Common myeloid progenitor, CD34-positive (primary cell): ENCODE data around the gene RAB14.

ENCODE experiments used
- CTCF ChIA-PET: fragments of 350-600 bp; sonication (Branson Sonifier 250); formaldehyde crosslinking; loops from one replicate; lab custom pipeline; 2021; ENCODE audit warnings: antibody characterized with exemption; lab: Charles Lee
- POLR2A ChIA-PET: fragments of 350-600 bp; sonication (Branson Sonifier 250); formaldehyde crosslinking; loops from one replicate; lab custom pipeline; 2021; ENCODE audit warnings: antibody characterized with exemption; lab: Charles Lee
- DNase-seq, 3 donors: peaks; one replicate each; pipeline versions ENCODE4 v3.0.0 to v3.0.0-alpha.2; 2013
- H3K27ac ChIP-seq, 2 experiments: 1 replicate in 1 of 2; 2 replicates in 1 of 2; pipeline ENCODE4 v1.7.0; 2013; ENCODE audit warnings: inconsistent platforms in 2 of 2, low read length in 2 of 2, mild to moderate bottlenecking in 2 of 2, low read depth in 1 of 2, moderate library complexity in 1 of 2; ENCODE audit not compliant: severe bottlenecking in 2 of 2, insufficient read depth in 1 of 2, poor library complexity in 1 of 2
- H3K27me3 ChIP-seq, 5 experiments: replicated peaks in 2 of 5; 1 replicate in 3 of 5; 2 replicates in 2 of 5; pipeline versions ENCODE4 v1.6.1 to v1.7.0; 2013; ENCODE audit warnings: low read length in 4 of 5, mild to moderate bottlenecking in 2 of 5, moderate library complexity in 2 of 5, inconsistent platforms in 1 of 5; ENCODE audit not compliant: insufficient read depth in 5 of 5, control insufficient read depth in 4 of 5
- H3K36me3 ChIP-seq, 4 experiments: 1 replicate in 2 of 4; 2 replicates in 2 of 4; pipeline versions ENCODE4 v1.6.1 to v1.7.0; 2013; ENCODE audit warnings: low read length in 3 of 4, control low read depth in 1 of 4, mild to moderate bottlenecking in 1 of 4; ENCODE audit not compliant: control insufficient read depth in 4 of 4, insufficient read depth in 4 of 4
- H3K4me1 ChIP-seq, 4 experiments: 1 replicate in 3 of 4; 2 replicates in 1 of 4; pipeline versions ENCODE4 v1.6.1 to v1.7.1; 2013; ENCODE audit warnings: low read length in 3 of 4, mild to moderate bottlenecking in 3 of 4, control low read depth in 1 of 4, inconsistent platforms in 1 of 4, moderate library complexity in 1 of 4; ENCODE audit not compliant: control insufficient read depth in 4 of 4, insufficient read depth in 4 of 4; ENCODE audit errors: control extremely low read depth in 1 of 4
- H3K4me3 ChIP-seq, 7 experiments: 1 replicate in 4 of 7; 2 replicates in 3 of 7; pipeline versions ENCODE4 v1.5.1 to v1.7.0; 2013; ENCODE audit warnings: mild to moderate bottlenecking in 7 of 7, low read length in 6 of 7, moderate library complexity in 6 of 7, inconsistent platforms in 2 of 7, low read depth in 2 of 7, control low read depth in 1 of 7; ENCODE audit not compliant: insufficient read depth in 4 of 7, control insufficient read depth in 1 of 7; ENCODE audit errors: extremely low read depth in 1 of 7
- H3K9me3 ChIP-seq, 5 experiments: 1 replicate in 4 of 5; 2 replicates in 1 of 5; pipeline versions ENCODE4 v1.6.1 to v1.7.1; 2013; ENCODE audit warnings: low read length in 4 of 5, mild to moderate bottlenecking in 2 of 5, inconsistent platforms in 1 of 5, low read depth in 1 of 5, moderate library complexity in 1 of 5; ENCODE audit not compliant: control insufficient read depth in 4 of 5, insufficient read depth in 2 of 5; ENCODE audit errors: control extremely low read depth in 1 of 5
- WGBS: methylation state at CpG from one replicate; pipeline ENCODE4 v1.1.5; 2013; ENCODE audit not compliant: insufficient coverage; 5-methylcytosine and 5-hydroxymethylcytosine counted together

The RAB14 gene

GRCh38 chr9:121239851-121240250 is 38.2 kb upstream of the RAB14 start:
- no peaks in the 10 kb centered on the region for H3K36me3 ChIP-seq
- peaks cover 0 to 7% (median 2%) of the 10 kb centered on the region in 5 experiments for H3K9me3 ChIP-seq
- ChIA-PET POLR2A (no interaction called here), CTCF (interaction anchor here (1.3 kb wide), 1 partner anchor 26 kb away, joined by 3 read pairs; no protein-coding TSS in a partner anchor)
- no peak overlapping the region for H3K4me3 ChIP-seq
- no peak overlapping the region for H3K27ac ChIP-seq
- no peak for DNase-seq
- H3K27me3 ChIP-seq, result no peaks in the 10 kb centered on the region
- no peaks in the 10 kb centered on the region for H3K4me1 ChIP-seq
- 100% methylated on average over 5 of the region's 5 CpGs for WGBS

GRCh38 chr9:121239071-121239470 is 37.4 kb upstream of the RAB14 start:
- WGBS, result 96% methylated on average over 3 of the region's 3 CpGs
- Histone ChIP-seq H3K9me3 (peaks cover 0 to 4% (median 0%) of the 10 kb centered on the region in 5 experiments), H3K36me3 (no peaks in the 10 kb centered on the region), H3K4me1 (peaks cover 0 to 2% (median 0%) of the 10 kb centered on the region in 4 experiments), H3K27ac (no peak overlapping the region), H3K27me3 (no peaks in the 10 kb centered on the region), H3K4me3 (no peak overlapping the region)
- CTCF ChIA-PET, result interaction anchor here (1.2 kb wide), 2 partner anchors 13 to 29 kb away, joined by 4 read pairs; partner anchors contain the start of gene GSN
- no peak for DNase-seq
- POLR2A ChIA-PET, result no interaction called here

- DNase-seq, result no peak
- peaks cover 0 to 3% (median 0%) of the 10 kb centered on the region in 4 experiments for H3K4me1 ChIP-seq
- H3K4me3 ChIP-seq, result no peak overlapping the region
- ChIA-PET CTCF (interaction anchor here (1.2 to 2.5 kb wide), 3 partner anchors 11 to 30 kb away, joined by 4 to 8 read pairs (median 4); partner anchors contain the start of gene GSN), POLR2A (interaction anchor here (0.6 kb wide), 1 partner anchor 209 kb away, joined by 3 read pairs; no protein-coding TSS in a partner anchor)
- H3K9me3 ChIP-seq, result no peaks in the 10 kb centered on the region
- WGBS, result 100% methylated on average over 3 of the region's 3 CpGs
- no peak overlapping the region for H3K27ac ChIP-seq
- H3K36me3 ChIP-seq, result no peaks in the 10 kb centered on the region
- no peaks in the 10 kb centered on the region for H3K27me3 ChIP-seq
Observed at GRCh38 chr9:121237916-121238315, 36.2 kb upstream of the RAB14 start.

- no peak overlapping the region for H3K4me3 ChIP-seq
- H3K4me1 ChIP-seq, result peaks cover 0 to 3% (median 2%) of the 10 kb centered on the region in 4 experiments
- H3K9me3 ChIP-seq, result no peaks in the 10 kb centered on the region
- no peaks in the 10 kb centered on the region for H3K27me3 ChIP-seq
- no peak for DNase-seq
- H3K27ac ChIP-seq, result no peak overlapping the region
- no peaks in the 10 kb centered on the region for H3K36me3 ChIP-seq
- WGBS, result 97% methylated on average over 4 of the region's 5 CpGs
- CTCF ChIA-PET, result interaction anchor here (0.7 to 2.5 kb wide), 5 partner anchors 10 to 43 kb away, joined by 3 to 9 read pairs (median 3); no protein-coding TSS in a partner anchor
- POLR2A ChIA-PET, result no interaction called here
Observed at GRCh38 chr9:121235512-121235911, 33.8 kb upstream of the RAB14 start.

GRCh38 chr9:121234832-121235161 is 33.1 kb upstream of the RAB14 start:
- ChIA-PET CTCF (interaction anchor here (1.1 to 1.5 kb wide), 6 partner anchors 12 to 44 kb away, joined by 3 to 6 read pairs (median 4); no protein-coding TSS in a partner anchor), POLR2A (no interaction called here)
- Histone ChIP-seq H3K4me1 (peaks cover 0 to 3% (median 2%) of the 10 kb centered on the region in 4 experiments), H3K4me3 (no peak overlapping the region), H3K36me3 (no peaks in the 10 kb centered on the region), H3K27ac (no peak overlapping the region), H3K27me3 (no peaks in the 10 kb centered on the region), H3K9me3 (no peaks in the 10 kb centered on the region)
- WGBS, result 100% methylated on average over 4 of the region's 6 CpGs
- no peak for DNase-seq

GRCh38 chr9:121233906-121234831 is 32.5 kb upstream of the RAB14 start:
- WGBS, result 96% methylated on average over 10 of the region's 11 CpGs
- Histone ChIP-seq H3K36me3 (no peaks in the 10 kb centered on the region), H3K4me3 (no peak overlapping the region), H3K27ac (no peak overlapping the region), H3K9me3 (no peaks in the 10 kb centered on the region), H3K4me1 (peaks cover 0 to 3% (median 2%) of the 10 kb centered on the region in 4 experiments), H3K27me3 (no peaks in the 10 kb centered on the region)
- POLR2A ChIA-PET, result no interaction called here
- CTCF ChIA-PET, result interaction anchor here (1.1 to 1.5 kb wide), 5 partner anchors 9 to 44 kb away, joined by 3 to 6 read pairs (median 4); no protein-coding TSS in a partner anchor
- peak in 1 of 3 donors; percentile 19 for DNase-seq
